Anterior cingulate cortex (tissue), 58 donors: ENCODE measurements around the gene TXNRD1.

Experiments
- DNase-seq, 58 donors: peaks; one replicate each; lab custom pipeline; 2025; lab: John Stamatoyannopoulos, UW

Gene TXNRD1

GRCh38 chr12:104342635-104343249, 127.2 kb downstream of the TXNRD1 start:
- DNase-seq: no peak

- DNase-seq: no peak
Measured at GRCh38 chr12:104344682-104345081, 129.1 kb downstream of the TXNRD1 start.

- DNase-seq: no peak
Measured at GRCh38 chr12:104345234-104346066, 129.9 kb downstream of the TXNRD1 start.

- no peak for DNase-seq
Measured at GRCh38 chr12:104347374-104348075, 131.9 kb downstream of the TXNRD1 start.

- DNase-seq: no peak
Measured at GRCh38 chr12:104348283-104348993, 132.9 kb downstream of the TXNRD1 start.

- no peak for DNase-seq
Measured at GRCh38 chr12:104348994-104349494, 133.5 kb downstream of the TXNRD1 start.

GRCh38 chr12:104350211-104351056, 134.9 kb downstream of the TXNRD1 start:
- DNase-seq: no peak

GRCh38 chr12:104351057-104351983, 135.7 kb downstream of the TXNRD1 start:
- DNase-seq: no peak

- no peak for DNase-seq
Measured at GRCh38 chr12:104352106-104352713, 136.6 kb downstream of the TXNRD1 start.

GRCh38 chr12:104353012-104353981, 137.7 kb downstream of the TXNRD1 start:
- DNase-seq: no peak

GRCh38 chr12:104354167-104354867, 138.7 kb downstream of the TXNRD1 start:
- no peak for DNase-seq

GRCh38 chr12:104354868-104355570, 139.4 kb downstream of the TXNRD1 start:
- DNase-seq: no peak

- no peak for DNase-seq
Measured at GRCh38 chr12:104355630-104356029, 140.1 kb downstream of the TXNRD1 start.

GRCh38 chr12:104356231-104357115, 140.9 kb downstream of the TXNRD1 start:
- no peak for DNase-seq
